K562 (cell line): Measurements from ENCODE around the gene TRMU. TPM values are rescaled to one million over a fixed set of nuclear protein-coding genes. Genes with fewer than 3 reads are reported as not detected.

Source experiments
- ARNT ChIP-seq, 2 experiments: fragments of 450-650 bp; IDR thresholded peaks; 2 replicates each; pipeline ENCODE4 v1.6.1; 2016; ENCODE audit warnings: mild to moderate bottlenecking in 1 of 2
- CBX5 ChIP-seq: IDR thresholded peaks from 2 replicates; pipeline ENCODE4 v1.6.1; 2014; ENCODE audit warnings: low read depth, borderline replicate concordance
- ELF2 ChIP-seq: fragments of 250-450 bp; sonication (Bioruptor Pico); IDR thresholded peaks from 2 replicates; pipeline ENCODE4 v1.5.0; 2021; ENCODE audit warnings: mild to moderate bottlenecking
- FIP1L1 ChIP-seq: fragments of 200-400 bp; formaldehyde crosslinking; IDR thresholded peaks from 2 replicates; pipeline ENCODE4 v1.6.1; 2018; ENCODE audit warnings: mild to moderate bottlenecking, low read depth, low read length; ENCODE audit not compliant: poor library complexity, severe bottlenecking
- IRF9 ChIP-seq: fragments of 450-650 bp; IDR thresholded peaks from 2 replicates; pipeline ENCODE4 v1.6.1; 2016; ENCODE audit warnings: missing biosample characterization, missing genetic modification characterization
- LCOR ChIP-seq: sonication (generic); formaldehyde crosslinking; IDR thresholded peaks from 2 replicates; pipeline ENCODE4 v1.8.0; 2022; ENCODE audit warnings: mild to moderate bottlenecking, missing genetic modification reagents
- PML ChIP-seq: IDR thresholded peaks from 2 replicates; pipeline ENCODE4 v1.6.1; 2012; ENCODE audit warnings: low read length, inconsistent platforms
- REST ChIP-seq, 2 experiments: fragments of 450-650 bp; formaldehyde crosslinking in 1 of 2; IDR thresholded peaks; 2 replicates each; pipeline versions ENCODE4 v1.4.0 to v1.6.1; 2014 to 2020; ENCODE audit warnings: mild to moderate bottlenecking in 2 of 2, borderline replicate concordance in 1 of 2, low read depth in 1 of 2
- SNIP1 ChIP-seq: fragments of 450-650 bp; IDR thresholded peaks from 2 replicates; pipeline ENCODE4 v1.7.1; 2017; ENCODE audit warnings: low read depth, mild to moderate bottlenecking
- SREBF2 ChIP-seq: sonication (generic); formaldehyde crosslinking; IDR thresholded peaks from 2 replicates; pipeline ENCODE4 v1.4.0; 2020; ENCODE audit warnings: mild to moderate bottlenecking, missing genetic modification reagents
- STAG1 ChIP-seq: sonication (generic); formaldehyde crosslinking; IDR thresholded peaks from 2 replicates; pipeline ENCODE4 v1.5.0; 2020; ENCODE audit warnings: missing genetic modification reagents, borderline replicate concordance
- TSC22D4 ChIP-seq: fragments of 450-650 bp; IDR thresholded peaks from 2 replicates; pipeline ENCODE4 v1.6.1; 2016; ENCODE audit warnings: missing genetic modification characterization, missing biosample characterization, control low read depth
- ZBTB34 ChIP-seq: fragments of 250-450 bp; sonication (Bioruptor Pico); IDR thresholded peaks from 2 replicates; pipeline ENCODE4 v1.8.0; 2021; ENCODE audit warnings: mild to moderate bottlenecking, moderate library complexity
- ZNF449 ChIP-seq: fragments of 250-450 bp; sonication (Bioruptor Pico); IDR thresholded peaks from 2 replicates; pipeline ENCODE4 v1.8.0; 2022; ENCODE audit warnings: moderate library complexity, mild to moderate bottlenecking, inconsistent platforms
- ZNF507 ChIP-seq: conservative IDR thresholded peaks from 2 replicates; pipeline ENCODE4 v1.6.1; 2017; ENCODE audit warnings: missing genetic modification characterization, missing compliant biosample characterization
- ZNF589 ChIP-seq: fragments of 200-800 bp; sonication (Bioruptor generic); IDR thresholded peaks from 2 replicates; pipeline ENCODE4 v1.6.1; 2016; ENCODE audit warnings: low read depth, missing genetic modification characterization, missing compliant biosample characterization
- polyA plus RNA-seq, 8 experiments: library from polyadenylated mRNA; depleted of rRNA in 4 of 8; stranded (reverse) in 5 of 8; unstranded in 3 of 8; fragments of >200 nt; fragmentation: Nextera tagmentation in 2 of 8; fragmentation: Illumina TruSeq in 1 of 8; extraction: Ambion mirVana in 2 of 8; extraction: Trizol in 1 of 8; gene quantifications; 2 replicates each; pipeline versions ENCODE4 v1.2.1 to v1.2.3, GENCODE V29; 2011 to 2014; ENCODE audit warnings: inconsistent platforms in 1 of 8, missing spikeins in 1 of 8
- total RNA-seq, 7 experiments: library from RNA; depleted of rRNA in 6 of 7; stranded (reverse); fragments of >200 nt in 6 of 7; fragmentation: Illumina TruSeq in 2 of 7; extraction: Trizol in 2 of 7; gene quantifications; 2 replicates each; pipeline versions ENCODE4 v1.2.1 to v1.2.3, GENCODE V29; 2011 to 2021; ENCODE audit warnings: low replicate concordance in 1 of 7

Gene TRMU
- total and polyA plus RNA-seq, 9 of the 15 experiments (the other 6 are each of a cell fraction or from before 2014, with no cell fraction given): 2.3 to 49.9 (median 35.3) TPM

- no peak for TF ChIP-seq ZNF589
- no peak for TF ChIP-seq SREBF2 (CRISPR knock-in tag)
- TF ChIP-seq ZNF449 (CRISPR knock-in tag): no peak
- peak; percentile 87 for TF ChIP-seq ELF2 (CRISPR knock-in tag)
- no peak for TF ChIP-seq FIP1L1
- TF ChIP-seq ZNF507: no peak
- TF ChIP-seq REST (IDR thresholded peaks at IDR 0.05; ENCODE audit: borderline replicate concordance): peak; percentile 54
- TF ChIP-seq REST (CRISPR knock-in tag; IDR thresholded peaks at IDR 0.05; ENCODE audit: low read depth): no peak
- no peak for TF ChIP-seq TSC22D4
- no peak for TF ChIP-seq STAG1 (CRISPR knock-in tag)
- no peak for TF ChIP-seq CBX5
- TF ChIP-seq SNIP1: no peak
- no peak for TF ChIP-seq ZBTB34 (CRISPR knock-in tag)
- no peak for TF ChIP-seq PML
- no peak for TF ChIP-seq IRF9 (tag)
- no peak for TF ChIP-seq LCOR (CRISPR knock-in tag)
- no peak for TF ChIP-seq ARNT (IDR thresholded peaks at IDR 0.05)
These were observed 39.0 kb upstream of the TRMU start, which contains the start of gene GTSE1 (continued) for GRCh38 chr22:46296257-46297150.
